Stimulated activated CD4-positive, alpha-beta T cell treated with anti-CD3 and anti-CD28 coated beads, Interleukin-1b, Interleukin-23, amount 100 ng/mL, for 4 hours (primary cell): Measurements from ENCODE around the gene CD6.
A peak's percentile ranks its signal among the peaks of the same experiment; 100 is the strongest.

Experiments
- DNase-seq, 2 donors: peaks; one replicate each; pipeline ENCODE4 v3.0.0-alpha.2; 2020; ENCODE audit warnings: low read depth in 2 of 2

The CD6 gene

DNA sequence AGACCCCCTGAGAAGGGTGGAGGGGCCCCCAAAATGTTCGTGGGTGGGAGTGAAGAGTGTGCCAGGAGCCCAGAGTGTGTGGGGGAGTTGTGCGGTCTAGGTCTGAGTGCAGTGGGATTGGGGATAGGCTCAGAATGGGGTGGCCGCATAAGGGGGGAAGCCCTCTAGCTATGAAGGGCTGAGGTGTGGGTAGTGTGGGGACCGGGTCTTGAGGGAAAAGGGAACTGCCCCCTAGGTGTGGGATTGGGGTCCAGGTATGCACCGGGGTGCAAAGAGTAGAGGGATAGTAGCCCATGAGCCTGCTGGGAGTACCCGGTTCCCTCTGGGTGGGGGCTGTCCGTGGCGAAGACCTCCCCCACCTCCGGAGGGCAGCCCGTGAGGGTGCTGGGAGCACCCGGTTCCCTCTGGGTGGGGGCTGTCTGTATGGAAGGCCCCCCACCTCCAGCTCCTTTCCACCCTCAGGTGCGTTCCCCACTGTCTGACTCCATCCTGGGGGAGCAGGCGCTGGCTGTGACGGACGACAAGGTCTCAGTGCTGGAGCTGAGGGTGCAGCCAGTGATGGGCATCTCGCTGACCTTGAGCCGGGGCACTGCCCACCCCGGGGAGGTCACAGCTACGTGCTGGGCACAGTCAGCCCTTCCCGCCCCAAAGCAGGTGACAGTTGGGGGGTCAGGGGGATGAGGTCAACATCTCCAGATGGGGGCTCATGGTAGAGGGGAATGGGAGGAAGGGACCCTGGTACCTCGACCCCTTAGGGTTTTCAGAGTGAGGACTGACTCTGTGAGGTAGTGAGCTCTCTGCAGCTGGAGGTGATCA is 36.5 kb upstream of the CD6 start:
- no peak for DNase-seq

DNA sequence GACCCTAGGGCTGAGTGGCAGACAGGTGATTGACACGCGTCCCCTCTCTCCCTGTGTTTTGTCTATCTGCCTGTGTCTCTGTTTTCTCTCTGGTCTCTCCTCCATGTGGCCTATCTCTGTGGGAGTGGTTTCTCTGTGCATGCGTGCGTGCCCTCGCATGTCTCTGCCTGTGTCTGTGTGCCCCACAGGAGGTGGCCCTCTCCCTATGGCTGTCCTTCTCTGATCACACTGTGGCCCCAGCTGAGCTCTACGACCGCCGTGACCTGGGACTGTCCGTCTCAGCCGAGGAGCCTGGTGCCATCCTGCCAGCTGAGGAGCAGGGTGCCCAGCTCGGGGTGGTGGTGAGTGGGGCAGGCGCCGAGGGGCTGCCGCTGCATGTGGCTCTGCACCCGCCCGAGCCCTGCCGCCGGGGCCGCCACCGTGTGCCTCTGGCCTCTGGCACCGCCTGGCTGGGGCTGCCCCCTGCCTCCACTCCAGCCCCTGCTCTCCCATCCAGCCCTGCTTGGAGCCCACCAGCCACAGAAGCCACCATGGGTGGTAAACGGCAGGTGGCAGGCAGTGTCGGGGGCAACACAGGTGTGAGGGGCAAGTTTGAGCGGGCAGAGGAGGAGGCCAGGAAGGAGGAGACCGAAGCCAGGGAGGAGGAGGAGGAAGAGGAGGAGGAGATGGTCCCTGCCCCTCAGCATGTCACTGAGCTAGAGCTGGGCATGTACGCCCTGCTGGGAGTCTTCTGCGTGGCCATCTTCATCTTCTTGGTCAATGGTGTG is 35.6 kb upstream of the CD6 start:
- DNase-seq, result no peak

DNA sequence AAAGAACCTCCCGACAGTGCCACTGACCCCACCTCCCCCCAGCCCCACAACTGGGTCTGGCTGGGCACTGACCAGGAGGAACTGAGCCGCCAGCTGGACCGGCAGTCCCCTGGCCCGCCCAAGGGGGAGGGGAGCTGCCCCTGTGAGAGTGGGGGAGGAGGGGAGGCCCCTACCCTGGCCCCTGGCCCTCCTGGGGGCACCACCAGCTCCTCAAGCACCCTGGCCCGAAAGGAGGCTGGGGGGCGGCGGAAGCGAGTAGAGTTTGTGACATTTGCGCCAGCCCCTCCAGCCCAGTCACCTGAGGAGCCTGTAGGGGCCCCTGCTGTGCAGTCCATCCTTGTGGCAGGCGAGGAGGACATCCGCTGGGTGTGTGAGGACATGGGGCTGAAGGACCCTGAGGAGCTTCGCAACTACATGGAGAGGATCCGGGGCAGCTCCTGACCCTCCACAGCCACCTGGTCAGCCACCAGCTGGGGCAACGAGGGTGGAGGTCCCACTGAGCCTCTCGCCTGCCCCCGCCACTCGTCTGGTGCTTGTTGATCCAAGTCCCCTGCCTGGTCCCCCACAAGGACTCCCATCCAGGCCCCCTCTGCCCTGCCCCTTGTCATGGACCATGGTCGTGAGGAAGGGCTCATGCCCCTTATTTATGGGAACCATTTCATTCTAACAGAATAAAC is 34.9 kb upstream of the CD6 start:
- DNase-seq, result no peak

GRCh38 chr11:60937144-60937527 is 34.3 kb upstream of the CD6 start:
- DNase-seq, result no peak

DNA sequence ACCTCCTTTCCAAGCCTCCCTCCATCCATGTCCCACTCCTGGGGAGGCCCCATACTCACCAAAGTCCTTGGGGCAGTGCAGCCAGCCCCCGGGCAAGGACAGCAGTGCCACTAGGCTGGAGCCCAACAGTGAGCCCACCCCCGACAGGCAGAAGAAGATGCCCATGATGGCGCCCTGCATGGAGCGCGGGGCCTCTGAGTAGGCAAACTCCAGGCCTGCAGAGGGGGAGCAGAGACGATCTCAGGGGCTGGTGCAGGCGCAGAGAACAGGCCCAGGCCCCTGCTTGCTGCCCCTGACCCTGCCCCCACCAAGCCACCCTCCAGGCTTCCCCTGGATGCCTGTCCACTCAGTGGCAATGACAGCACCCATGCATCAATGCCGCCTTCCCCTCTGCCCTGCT is 33.7 kb upstream of the CD6 start:
- DNase-seq, result no peak

DNA sequence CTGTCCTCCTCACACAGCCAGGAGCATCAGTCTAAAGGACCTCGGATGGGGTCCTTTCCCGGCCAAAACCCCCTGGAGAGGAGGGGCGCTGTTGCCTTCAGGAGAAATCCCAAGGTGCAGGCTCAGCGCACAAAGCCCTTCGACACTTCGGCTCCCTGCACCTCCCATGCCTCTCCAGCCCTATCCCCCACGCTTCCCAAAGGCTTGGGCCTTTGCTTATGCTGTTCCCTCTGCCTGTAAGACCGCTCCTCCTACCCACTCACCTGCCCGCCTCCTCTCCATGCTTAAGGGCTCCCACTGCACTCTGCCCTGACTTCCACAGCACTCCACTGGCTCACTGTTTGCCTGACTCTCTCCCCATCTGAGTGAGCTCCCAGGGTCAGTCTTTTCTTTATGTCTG is 33.0 kb upstream of the CD6 start:
- no peak for DNase-seq

GRCh38 chr11:60939301-60939700 is 32.2 kb upstream of the CD6 start:
- DNase-seq, result no peak

DNA sequence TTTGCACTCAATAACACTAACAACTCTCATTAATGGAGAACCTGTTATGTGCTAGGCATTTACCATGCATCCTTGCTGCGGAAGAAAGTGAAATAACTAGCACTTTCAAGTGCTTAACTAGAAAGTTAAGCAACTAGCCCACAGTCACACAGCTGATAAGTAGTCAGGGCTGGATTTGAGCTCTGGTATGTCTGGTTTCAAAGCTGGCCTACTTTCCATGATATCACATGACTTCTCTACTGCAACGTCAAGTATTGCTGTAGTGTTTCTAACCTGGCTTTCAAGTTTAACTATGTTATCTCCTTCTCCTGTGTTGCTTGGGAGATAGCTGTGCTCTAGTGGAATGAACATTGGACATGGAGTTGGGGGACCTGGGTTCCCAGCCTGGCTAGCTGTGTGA is 31.6 kb upstream of the CD6 start:
- no peak for DNase-seq

DNA sequence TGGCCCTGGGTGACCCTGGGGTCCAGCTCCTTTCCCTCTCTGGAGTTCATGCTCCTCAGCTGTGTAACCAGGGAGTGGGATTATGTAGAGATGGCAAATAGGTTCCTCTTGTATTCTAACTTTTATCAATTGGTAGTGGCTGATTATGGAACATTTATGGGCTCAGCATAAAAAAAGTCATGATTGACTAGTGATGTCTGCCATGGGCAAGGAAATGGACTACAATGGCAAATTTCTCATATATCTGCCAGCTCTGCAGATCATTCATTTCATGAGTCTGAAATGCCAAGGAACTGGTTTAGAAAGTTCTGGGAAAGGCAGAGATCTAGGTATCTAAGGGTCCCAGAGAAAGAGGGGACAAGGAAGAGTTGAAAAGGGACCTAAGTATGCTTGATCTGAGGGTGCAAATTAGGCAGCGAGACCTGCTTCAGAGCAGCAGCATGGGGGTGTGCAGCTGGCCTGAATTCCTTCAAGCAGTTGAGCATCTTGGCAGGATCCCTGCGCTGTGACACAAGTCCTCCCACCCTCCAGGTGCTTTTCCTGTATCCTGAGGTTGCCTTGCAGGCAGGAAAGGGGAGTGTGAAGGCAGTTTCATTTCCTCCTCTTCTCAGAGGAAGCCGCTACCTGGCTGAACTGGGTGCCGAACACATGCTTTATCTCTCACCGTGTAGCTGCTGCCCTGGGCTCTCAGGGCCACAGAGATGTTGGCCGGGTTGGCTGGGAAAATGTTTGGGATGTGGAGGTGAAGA is 29.9 kb upstream of the CD6 start:
- DNase-seq, result no peak

- no peak for DNase-seq
Observed at GRCh38 chr11:60942219-60942618, 29.3 kb upstream of the CD6 start.

- no peak for DNase-seq
Observed at GRCh38 chr11:60942970-60943565, 28.4 kb upstream of the CD6 start.

DNA sequence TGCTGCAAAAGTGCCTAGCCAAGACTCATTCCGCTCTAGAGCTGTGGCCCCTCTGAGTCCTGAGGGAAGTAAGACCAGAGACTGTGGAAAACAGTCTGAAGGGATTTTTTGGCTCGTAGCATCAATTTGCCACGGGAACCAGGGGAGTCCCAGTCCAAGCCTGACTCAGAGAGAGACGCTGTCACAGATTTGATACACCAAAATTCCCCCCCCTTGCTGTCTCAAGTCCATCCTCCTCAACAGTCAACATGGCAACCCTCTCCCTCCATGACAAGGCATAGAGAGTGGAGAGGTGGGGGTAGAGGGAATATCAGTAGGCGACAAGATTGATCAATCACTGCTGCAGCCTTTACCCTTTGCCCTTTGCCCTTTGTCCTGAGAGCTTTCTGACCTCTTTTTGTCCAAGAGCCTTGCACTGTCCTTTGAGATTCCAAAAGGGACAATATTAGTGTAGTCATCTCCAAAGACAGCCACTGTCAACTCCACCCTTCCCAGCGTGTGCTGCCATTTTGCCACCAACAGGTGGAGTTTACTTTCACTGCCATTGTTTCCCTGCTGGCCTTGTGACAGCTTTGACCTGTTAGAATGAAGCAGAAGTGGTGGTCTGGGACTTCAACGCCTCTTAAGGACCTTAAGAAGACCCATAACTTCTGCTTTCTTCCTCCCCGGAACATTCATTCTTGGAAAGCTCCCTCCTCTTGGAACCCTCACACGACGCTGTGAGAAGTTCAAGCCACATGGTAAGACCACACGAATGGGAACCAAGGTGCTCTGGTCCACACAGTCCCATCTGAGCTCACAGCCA is 26.8 kb upstream of the CD6 start:
- DNase-seq, result no peak

- DNase-seq, result no peak
Observed at GRCh38 chr11:60945295-60945667, 26.2 kb upstream of the CD6 start.

GRCh38 chr11:60946601-60947264 is 24.7 kb upstream of the CD6 start:
- no peak for DNase-seq

GRCh38 chr11:60947700-60948099 is 23.8 kb upstream of the CD6 start:
- DNase-seq, result no peak

GRCh38 chr11:60948250-60948649 is 23.2 kb upstream of the CD6 start:
- DNase-seq, result no peak

- no peak for DNase-seq
Observed at GRCh38 chr11:60950024-60950423, 21.5 kb upstream of the CD6 start.

- DNase-seq, result peak in 1 of 2 donors; percentile 36
Observed at GRCh38 chr11:60950933-60951605, 20.4 kb upstream of the CD6 start.

DNA sequence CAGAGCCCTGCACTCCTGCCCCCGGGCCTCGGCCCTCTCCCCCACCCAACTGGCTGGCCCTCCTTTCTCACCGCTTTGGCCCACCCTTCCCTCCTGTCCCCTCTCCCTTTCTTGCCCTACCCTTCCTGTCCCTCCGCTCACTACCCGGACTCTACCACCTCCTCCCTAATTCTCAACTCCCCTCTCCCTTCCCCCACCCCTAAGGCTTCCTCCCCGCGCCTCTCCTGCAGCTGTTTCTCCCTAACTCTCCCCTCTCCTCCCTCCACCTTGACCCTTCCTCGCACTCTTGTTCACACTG is 19.9 kb upstream of the CD6 start:
- no peak for DNase-seq
